MM.1S (cell line): ENCODE data around the gene DOK4.

Experiments
- CTCF ChIP-seq: fragments of 300-600 bp; sonication (generic); IDR thresholded peaks from 2 replicates; pipeline ENCODE4 v1.5.1; 2016; ENCODE audit warnings: antibody characterized with exemption, low read length, mixed read lengths
- EZH2 ChIP-seq: fragments of 300-600 bp; sonication (generic); optimal IDR thresholded peaks from 2 replicates; pipeline ENCODE3; 2017; ENCODE audit warnings: low read depth, mild to moderate bottlenecking, antibody characterized with exemption, low read length, mixed read lengths
- EZH2phosphoT487 ChIP-seq: fragments of 300-600 bp; sonication (generic); IDR thresholded peaks from 2 replicates; pipeline ENCODE4 v1.6.1; 2018; ENCODE audit warnings: antibody characterized with exemption, low read length

- TF ChIP-seq EZH2 (no peak), CTCF (no peak), EZH2phosphoT487 (no peak)
These were observed 61.7 kb downstream of the DOK4 start for GRCh38 chr16:57424583-57424982.
